Gastroesophageal sphincter (tissue), 3 donors: Measurements from ENCODE around the gene PWP1.
"Not testable (repeated sequence)": the region's sequence is repeated elsewhere in the genome, so short reads cannot be mapped to it uniquely, and the experiment has no call there.

Experiments
- POLR2A ChIP-seq, 2 donors: fragments of 450-650 bp; IDR thresholded peaks; one replicate each; pipeline ENCODE4 v1.6.1; 2017; ENCODE audit warnings: antibody characterized with exemption in 2 of 2, mild to moderate bottlenecking in 2 of 2, moderate library complexity in 1 of 2
- POLR2AphosphoS5 ChIP-seq: sonication (generic); formaldehyde crosslinking; IDR thresholded peaks from one replicate; pipeline ENCODE4 v1.6.1; 2017; ENCODE audit warnings: antibody characterized with exemption
- TF ChIP-seq, protein P1 (sequence below), 4 experiments: fragments of 200-600 bp in 2 of 4; fragments of 450-650 bp in 2 of 4; sonication (generic) in 1 of 4; IDR thresholded peaks; one replicate each; pipeline ENCODE4 v1.5.1; 2017 to 2019; ENCODE audit warnings: antibody characterized with exemption in 4 of 4, mild to moderate bottlenecking in 2 of 4, moderate library complexity in 2 of 4

DNA sequence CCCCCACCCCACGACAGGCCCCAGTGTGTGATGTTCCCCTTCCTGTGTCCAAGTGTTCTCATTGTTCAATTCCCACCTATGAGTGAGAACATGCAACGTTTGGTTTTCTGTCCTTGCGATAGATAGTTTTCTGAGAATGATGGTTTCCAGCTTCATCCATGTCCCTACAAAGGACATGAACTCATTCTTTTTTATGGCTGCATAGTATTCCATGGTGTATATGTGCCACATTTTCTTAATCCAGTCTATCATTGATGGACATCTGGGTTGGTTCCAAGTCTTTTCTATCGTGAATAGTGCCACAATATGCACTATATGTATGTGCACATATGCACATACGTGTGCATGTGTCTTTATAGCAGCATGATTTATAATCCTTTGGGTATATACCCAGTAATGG, 19.9 kb downstream of the PWP1 start:
- not testable (repeated sequence) for TF ChIP-seq POLR2AphosphoS5; POLR2A (IDR thresholded peaks at IDR 0.05)
- TF ChIP-seq, protein P1, sequence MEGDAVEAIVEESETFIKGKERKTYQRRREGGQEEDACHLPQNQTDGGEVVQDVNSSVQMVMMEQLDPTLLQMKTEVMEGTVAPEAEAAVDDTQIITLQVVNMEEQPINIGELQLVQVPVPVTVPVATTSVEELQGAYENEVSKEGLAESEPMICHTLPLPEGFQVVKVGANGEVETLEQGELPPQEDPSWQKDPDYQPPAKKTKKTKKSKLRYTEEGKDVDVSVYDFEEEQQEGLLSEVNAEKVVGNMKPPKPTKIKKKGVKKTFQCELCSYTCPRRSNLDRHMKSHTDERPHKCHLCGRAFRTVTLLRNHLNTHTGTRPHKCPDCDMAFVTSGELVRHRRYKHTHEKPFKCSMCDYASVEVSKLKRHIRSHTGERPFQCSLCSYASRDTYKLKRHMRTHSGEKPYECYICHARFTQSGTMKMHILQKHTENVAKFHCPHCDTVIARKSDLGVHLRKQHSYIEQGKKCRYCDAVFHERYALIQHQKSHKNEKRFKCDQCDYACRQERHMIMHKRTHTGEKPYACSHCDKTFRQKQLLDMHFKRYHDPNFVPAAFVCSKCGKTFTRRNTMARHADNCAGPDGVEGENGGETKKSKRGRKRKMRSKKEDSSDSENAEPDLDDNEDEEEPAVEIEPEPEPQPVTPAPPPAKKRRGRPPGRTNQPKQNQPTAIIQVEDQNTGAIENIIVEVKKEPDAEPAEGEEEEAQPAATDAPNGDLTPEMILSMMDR (IDR thresholded peaks at IDR 0.05) = not testable (repeated sequence)
